CMK (cell line): ENCODE measurements around the gene MIS18BP1.
"Not testable (repeated sequence)": the region's sequence is repeated elsewhere in the genome, so short reads cannot be mapped to it uniquely, and the experiment has no call there.

Source experiments
- DNase-seq: peaks from one replicate; pipeline ENCODE4 v3.0.0-alpha.2; 2010; ENCODE audit warnings: low read depth

Gene MIS18BP1

GRCh38 chr14:45246151-45246550 is 6.9 kb downstream of the MIS18BP1 start:
- no peak for DNase-seq

DNA sequence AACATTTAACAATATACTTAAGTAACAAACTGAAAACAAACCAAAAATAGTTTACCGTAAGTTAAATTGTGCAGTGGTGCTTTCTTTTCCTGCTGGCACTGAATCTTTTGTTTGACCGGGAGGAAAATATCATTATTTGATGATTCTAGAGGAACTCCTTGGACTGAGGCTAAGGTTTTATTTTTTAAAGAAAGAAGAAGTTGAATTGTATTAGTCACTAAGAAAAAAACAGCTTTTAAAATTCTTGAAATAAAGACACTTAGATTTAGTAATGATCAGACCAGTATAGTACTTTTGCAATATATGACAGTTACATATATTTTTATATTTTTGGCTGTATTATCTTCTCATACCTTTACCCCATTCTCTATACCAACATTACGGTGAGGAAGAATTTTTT is 10.3 kb downstream of the MIS18BP1 start:
- no peak for DNase-seq

DNA sequence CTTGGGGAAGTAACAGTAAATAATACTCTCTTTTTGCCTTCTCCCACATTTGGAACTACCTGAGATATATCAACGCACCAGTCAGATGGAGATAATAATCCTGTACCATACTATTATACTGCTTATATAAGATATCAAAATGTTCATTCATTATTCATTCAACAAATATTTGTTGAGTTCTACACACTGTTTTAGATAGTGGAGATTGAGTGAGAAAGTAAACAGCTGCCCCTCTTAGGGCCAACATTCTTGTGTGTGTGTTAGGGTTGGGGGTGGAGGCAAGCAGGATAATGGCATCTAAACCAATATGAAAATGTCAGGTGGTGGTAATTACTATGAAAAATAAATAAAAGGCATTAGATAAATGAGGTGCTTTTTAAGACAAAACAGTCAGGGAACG is 14.0 kb downstream of the MIS18BP1 start:
- DNase-seq: no peak

GRCh38 chr14:45227566-45227965 is 25.4 kb downstream of the MIS18BP1 start:
- DNase-seq: no peak

GRCh38 chr14:45222485-45223262 is 30.3 kb downstream of the MIS18BP1 start:
- DNase-seq: no peak

GRCh38 chr14:45214341-45214740 is 38.7 kb downstream of the MIS18BP1 start:
- DNase-seq: not testable (repeated sequence)

GRCh38 chr14:45213716-45214115 is 39.3 kb downstream of the MIS18BP1 start:
- not testable (repeated sequence) for DNase-seq

- no peak for DNase-seq
Observed at GRCh38 chr14:45212231-45212630, 40.8 kb downstream of the MIS18BP1 start.

GRCh38 chr14:45211295-45211694 is 41.7 kb downstream of the MIS18BP1 start:
- DNase-seq: no peak

GRCh38 chr14:45210159-45210558 is 42.8 kb downstream of the MIS18BP1 start:
- no peak for DNase-seq

DNA sequence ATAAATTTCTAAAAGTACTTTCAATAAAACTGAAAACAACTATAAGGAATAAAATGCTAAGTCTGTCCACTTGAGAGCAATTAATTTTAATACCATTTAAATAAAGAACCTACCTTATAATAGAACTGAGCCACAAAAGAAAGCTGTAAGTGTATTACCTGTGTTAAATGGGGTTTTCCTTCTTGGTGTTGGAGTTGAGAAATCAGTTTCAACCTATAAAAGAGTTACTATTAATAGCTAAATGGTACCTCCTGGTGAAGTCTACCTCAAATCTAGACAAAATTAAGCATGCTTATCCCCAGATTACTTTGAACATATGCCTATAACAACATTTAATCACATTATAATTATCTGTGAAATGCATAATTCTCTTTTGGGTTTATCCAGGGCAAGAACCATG is 48.8 kb downstream of the MIS18BP1 start:
- DNase-seq: no peak

DNA sequence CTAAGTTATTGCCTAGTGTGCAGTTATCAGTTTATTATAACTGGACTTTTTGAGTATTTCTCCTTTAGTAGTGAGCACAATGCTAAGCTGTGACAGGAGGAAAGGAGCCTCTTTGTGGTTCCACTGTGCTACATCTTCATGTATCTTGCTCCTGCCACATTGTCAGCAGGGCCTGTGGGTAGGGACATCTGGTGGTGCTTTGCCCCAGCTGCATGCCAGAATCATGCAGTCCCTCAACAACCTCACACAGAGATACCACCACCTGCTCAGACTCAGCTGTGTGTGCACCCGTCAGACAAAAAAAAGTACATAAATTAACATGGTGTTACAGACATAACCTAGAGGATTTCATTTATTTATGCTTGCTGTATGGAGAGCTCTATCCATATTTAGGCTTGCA is 51.1 kb downstream of the MIS18BP1 start:
- peak; percentile 3 for DNase-seq

DNA sequence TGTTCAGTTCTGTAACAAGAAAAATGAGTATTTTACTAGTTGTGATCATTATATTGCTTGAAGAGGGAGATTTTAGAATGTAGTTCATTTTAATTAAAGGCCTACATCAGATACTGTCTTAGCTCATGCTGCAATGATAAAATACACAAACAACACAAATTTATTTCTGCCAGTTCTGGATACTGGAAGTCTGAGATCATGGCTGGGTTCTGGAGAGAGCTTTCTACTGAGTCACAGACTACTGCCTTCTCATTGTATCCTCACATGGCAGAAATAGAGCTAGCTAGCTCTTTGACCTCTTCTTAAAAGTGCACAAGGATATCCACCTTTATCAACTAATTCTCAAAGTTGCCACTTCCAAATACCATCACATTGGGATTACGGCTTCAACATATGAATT is 53.8 kb downstream of the MIS18BP1 start:
- DNase-seq: no peak

- DNase-seq: no peak
Observed at GRCh38 chr14:45198551-45198950, 54.5 kb downstream of the MIS18BP1 start.

DNA sequence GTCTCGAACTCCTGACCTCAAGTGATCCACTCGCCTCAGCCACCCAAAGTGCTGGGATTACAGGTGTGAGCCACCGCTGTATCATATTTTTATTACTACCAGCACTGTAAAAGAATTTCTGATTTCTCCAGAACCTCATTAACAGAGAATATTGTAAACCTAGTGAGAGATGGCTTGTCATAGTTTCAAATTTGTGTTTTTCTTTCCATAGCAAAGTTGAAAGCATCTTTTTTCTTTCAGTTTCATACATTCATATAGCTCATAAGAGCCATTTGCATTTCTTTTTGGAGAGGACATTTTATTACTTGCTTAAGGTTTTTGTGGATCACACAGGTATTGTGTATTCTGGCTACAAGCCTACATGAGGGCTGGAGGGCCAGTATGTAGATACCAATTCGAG is 58.0 kb downstream of the MIS18BP1 start:
- no peak for DNase-seq

- DNase-seq: no peak
Observed at GRCh38 chr14:45185100-45185814, 67.7 kb downstream of the MIS18BP1 start.

GRCh38 chr14:45181806-45182205 is 71.2 kb downstream of the MIS18BP1 start:
- no peak for DNase-seq

DNA sequence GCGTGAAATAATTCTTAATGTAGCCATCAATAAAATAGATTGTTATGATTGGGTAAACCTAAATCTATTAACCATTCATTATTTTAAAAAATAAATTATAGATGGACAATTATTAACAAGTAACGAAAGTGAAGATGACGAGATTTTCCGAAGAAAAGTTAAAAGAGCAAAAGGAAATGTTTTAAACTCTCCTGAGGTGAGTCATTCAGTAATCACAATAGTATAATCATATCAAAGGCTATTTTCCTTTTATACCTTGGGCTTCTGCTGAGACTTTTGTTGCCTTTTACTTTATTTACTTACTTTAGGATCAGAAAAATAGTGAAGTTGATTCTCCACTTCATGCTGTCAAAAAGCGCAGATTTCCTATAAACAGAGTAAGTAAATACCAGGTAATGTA is 71.7 kb downstream of the MIS18BP1 start:
- DNase-seq: no peak

- DNase-seq: no peak
Observed at GRCh38 chr14:45177076-45177475, 75.9 kb downstream of the MIS18BP1 start.

DNA sequence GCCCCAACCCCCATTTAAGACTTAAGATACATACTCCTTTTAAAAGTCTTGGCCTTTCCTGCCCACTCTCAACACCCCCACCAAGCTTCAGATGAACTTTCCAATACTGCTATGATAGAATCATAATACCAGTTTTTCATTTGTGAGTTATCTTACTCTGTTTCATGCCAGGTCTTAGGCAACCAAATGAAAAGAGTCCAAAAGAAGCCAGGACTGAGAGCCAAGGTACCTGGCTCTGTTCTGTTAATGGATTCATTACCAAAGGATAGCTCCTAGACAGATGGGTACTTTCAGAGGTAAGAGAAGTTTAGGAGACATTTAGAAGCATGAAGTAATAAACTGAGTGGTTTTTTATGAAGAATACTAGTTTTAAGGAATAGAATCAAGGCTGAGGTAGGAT is 83.1 kb downstream of the MIS18BP1 start:
- DNase-seq: no peak

GRCh38 chr14:45156067-45156466 is 96.9 kb downstream of the MIS18BP1 start:
- no peak for DNase-seq
